NCI-H1105 (cell line): ENCODE measurements around the gene BBOX1.
"Not testable (repeated sequence)": the region's sequence is repeated elsewhere in the genome, so short reads cannot be mapped to it uniquely, and the experiment has no call there.

Experiments used
- DNase-seq: peaks from one replicate; lab custom pipeline; 2025; lab: John Stamatoyannopoulos, UW

BBOX1 gene, protein sequence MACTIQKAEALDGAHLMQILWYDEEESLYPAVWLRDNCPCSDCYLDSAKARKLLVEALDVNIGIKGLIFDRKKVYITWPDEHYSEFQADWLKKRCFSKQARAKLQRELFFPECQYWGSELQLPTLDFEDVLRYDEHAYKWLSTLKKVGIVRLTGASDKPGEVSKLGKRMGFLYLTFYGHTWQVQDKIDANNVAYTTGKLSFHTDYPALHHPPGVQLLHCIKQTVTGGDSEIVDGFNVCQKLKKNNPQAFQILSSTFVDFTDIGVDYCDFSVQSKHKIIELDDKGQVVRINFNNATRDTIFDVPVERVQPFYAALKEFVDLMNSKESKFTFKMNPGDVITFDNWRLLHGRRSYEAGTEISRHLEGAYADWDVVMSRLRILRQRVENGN

GRCh38 chr11:27040302-27041115 lies at the start of gene BBOX1:
BBOX1 (plus strand) TSS chr11:27040815; CDS start chr11:27055431, 14,616 bp downstream.
- peak; percentile 59 for DNase-seq

- no peak for DNase-seq
These were observed 48.5 kb upstream of the BBOX1 start for GRCh38 chr11:26992031-26992541.

DNA sequence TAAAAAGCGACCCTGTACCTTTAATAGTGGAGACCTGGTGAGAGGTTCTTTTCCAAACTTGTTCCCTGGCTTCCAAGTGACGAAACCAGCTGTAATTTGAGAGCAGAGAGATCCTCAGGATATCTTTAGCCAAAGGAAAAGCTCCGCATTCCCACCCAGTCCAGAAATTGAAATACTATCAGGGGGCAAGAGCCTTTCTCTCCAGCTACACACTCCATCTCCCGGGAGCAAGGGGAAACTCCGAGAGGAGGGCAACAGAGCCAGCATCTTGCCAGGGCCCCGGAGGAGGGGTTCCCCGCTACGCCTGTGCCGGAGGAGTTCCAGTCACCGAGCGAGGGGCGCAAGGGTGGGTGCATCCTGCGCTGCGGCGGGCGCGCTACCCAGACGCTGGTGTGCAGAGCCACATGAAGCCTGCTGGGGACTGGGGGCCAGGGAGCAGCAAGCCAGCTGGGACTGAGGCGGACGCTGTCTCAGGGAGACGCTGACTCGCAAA lies 46.6 kb upstream of the BBOX1 start, which contains the start of gene FIBIN:
TSS of gene FIBIN (plus strand) at position 148 of the 493 bp plus-strand sequence. CDS start 415 bp downstream, outside the sequence.
- no peak for DNase-seq

DNA sequence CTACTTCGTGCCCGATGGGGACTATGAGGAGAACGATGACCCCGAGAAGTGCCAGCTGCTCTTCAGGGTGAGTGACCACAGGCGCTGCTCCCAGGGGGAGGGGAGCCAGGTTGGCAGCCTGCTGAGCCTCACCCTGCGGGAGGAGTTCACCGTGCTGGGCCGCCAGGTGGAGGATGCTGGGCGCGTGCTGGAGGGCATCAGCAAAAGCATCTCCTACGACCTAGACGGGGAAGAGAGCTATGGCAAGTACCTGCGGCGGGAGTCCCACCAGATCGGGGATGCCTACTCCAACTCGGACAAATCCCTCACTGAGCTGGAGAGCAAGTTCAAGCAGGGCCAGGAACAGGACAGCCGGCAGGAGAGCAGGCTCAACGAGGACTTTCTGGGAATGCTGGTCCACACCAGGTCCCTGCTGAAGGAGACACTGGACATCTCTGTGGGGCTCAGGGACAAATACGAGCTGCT lies 46.0 kb upstream of the BBOX1 start:
- no peak for DNase-seq

DNA sequence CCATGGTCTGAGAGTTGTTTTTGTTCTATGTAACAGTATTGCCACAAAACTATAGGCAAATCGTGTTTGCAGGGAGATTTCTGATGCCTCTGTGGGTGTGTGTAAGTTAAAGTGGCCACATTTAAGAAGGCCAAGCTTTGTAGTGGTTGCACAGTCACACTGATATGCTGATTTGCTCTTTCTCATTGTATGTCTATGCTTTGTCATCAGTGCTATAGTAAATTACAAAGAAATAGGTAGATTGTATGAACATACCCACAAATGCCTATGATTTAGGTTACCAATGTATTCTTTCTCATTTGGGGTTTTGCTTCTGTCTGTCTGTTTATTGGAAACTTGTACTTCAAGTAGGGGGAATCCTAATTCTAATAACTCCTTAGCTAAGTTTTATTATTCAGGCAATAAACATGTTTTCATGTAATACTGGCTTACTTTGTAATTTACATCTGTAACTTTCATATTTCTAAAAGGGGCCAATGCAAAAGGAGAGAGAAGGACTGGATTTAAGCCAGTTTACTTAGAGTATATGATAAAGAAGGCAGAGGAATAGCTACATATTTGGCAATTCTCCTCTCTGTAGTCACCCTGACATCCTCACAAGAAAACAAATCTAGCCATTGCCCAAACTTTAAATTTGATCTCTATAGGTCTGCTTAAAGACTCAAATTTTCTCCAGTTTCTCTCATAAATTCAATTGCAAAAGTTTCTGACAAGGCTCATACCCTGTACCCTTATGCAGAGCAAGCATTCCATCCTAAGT lies 44.7 kb upstream of the BBOX1 start:
- DNase-seq, result no peak

- DNase-seq, result no peak
These were observed 43.2 kb upstream of the BBOX1 start for GRCh38 chr11:26997378-26997777.

DNA sequence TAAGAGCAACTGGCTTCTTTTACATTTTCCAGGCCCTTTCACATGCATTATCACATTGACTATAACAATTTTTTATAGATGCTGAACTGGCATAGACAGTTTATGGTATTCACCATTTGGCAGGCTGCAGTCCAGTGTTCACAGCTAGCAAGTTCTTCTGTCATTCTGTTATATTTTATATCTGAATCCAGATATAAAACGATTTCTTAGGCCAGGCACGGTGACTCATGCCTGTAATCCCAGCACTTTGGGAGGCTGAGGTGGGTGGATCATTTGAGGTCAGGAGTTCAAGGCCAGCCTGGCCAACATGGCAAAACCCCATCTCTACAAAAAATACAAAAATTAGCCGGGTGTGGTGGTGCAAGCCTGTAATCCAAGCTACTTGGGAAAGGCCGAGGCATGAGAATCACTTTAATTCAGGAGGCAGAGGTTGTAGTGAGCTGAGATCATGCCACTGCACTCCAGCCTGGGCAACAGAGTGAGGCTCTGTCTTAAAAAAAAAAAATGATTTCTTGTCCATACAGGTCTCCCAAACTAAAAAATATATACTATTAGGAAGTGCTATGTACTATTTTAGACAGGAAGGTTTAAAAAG lies 39.4 kb upstream of the BBOX1 start:
- not testable (repeated sequence) for DNase-seq

DNA sequence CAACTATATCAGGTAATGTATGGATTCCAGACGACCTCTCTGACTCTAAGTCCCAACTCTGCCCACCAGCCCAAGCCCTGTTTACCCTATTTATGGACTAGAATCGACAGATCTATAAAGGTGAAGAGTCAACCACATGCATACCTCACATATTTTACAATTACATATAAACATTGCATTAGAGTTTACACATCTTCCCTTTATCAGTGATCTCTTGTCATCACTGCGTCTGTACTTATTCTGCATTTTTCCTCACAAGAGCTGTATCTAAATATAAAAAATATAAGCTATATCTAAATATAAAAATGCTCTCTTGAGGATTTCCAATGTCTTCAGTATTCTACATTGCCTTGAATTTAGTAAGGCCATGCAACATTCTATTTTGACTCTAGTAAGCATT lies 38.2 kb upstream of the BBOX1 start:
- DNase-seq, result no peak

- no peak for DNase-seq
These were observed 37.8 kb upstream of the BBOX1 start for GRCh38 chr11:27002838-27003237.

DNA sequence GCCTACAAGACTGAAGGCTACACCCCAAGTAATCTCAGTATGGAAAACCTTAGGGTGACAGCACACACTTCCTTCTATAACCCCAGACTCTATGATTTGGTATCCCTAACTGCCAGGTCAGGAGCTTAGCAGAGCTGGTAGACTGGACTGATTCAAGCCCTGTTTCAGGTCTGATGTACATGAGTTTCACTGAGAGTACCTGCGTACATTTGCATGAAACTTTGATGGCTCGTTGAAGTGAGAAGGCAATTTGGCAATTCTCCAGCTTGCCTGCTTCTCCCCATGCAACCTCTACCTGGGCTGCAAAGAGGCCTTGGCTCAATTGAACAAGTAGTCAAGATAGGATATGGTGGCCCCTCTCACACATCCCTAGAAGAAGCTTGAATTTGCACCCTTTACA lies 36.5 kb upstream of the BBOX1 start:
- DNase-seq, result peak; percentile 15

DNA sequence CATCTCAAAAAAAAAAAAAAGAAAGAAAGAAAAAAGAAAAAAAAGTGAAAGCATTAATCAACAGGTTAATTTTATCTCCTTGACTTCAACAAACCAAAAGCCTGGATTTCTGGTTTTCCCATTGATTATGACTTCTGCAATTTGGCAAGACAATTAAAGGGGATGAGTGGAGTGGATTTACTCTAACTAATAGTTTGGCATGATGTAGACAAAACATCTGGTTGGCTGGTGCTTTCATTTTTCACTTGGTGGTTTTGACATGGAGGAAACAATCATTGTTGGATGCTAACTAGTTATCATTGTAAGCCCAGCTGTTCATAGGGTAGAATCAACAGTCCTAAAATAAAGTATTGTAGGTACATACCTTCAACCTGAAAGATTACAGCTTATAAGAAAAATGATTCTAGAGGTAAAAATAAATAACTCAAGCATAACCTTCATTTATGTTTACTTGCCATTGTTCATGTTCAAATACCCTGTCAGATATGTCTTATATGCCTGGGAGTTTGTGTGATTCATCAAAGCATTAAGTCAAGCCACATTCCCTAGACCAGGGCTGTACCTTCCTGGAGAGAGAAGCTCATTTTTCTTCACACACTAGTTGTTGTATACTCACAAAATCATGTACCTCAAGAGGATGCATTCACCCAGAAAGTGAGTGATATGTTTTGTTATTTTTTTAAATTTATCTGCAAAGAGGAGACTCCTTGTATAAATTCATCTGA lies 31.6 kb upstream of the BBOX1 start:
- DNase-seq, result no peak

GRCh38 chr11:27011560-27012233 lies 28.9 kb upstream of the BBOX1 start:
- no peak for DNase-seq

GRCh38 chr11:27012234-27012921 lies 28.2 kb upstream of the BBOX1 start:
- DNase-seq, result no peak

GRCh38 chr11:27013781-27014361 lies 26.7 kb upstream of the BBOX1 start:
- DNase-seq, result no peak

DNA sequence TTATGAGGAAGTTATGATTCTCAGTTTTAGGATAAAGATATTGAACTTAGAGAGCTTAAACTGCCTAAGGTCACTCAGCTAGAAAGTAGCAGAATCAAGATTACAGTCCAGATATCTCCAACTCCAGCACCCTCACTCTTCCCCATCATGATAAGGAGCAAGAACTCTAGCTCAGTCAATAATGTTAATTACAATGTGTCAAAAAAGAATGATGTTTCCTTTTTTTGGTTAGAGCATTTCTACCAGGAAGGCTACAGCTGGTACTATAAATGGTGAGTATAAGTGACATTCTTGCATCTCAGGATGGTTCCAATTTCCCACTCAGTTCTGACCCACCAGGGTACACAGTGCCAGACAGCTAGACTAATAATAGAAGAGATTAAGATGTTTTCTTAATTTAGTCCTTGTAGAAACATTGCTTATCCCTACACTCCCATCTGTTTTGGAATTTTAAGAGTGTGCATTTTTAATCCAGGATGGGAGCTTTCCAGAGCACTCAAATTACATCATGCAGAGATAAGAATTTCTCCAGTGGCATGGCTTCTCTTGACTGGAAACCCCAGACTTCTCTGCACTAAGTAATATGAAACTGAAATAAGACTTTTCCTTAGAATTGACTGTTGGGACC lies 21.6 kb upstream of the BBOX1 start:
- no peak for DNase-seq

DNA sequence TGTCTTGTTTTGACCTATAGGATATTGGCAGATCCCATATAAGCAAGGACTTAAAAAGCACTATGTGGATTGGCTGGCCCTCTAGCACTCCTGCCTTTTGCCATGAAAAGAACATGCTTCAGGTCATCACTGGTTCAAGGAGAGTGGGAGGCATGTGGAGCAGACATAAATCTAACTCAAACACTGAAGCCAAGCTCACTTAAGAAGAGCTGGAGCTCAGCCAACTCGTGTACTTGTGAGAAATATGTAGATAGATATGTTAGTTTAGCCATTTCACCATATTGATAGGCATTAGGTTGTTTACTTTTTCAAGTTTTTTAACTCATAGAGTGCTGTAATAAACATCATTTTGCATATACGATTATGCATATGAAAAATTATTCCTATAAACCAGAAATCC lies 19.9 kb upstream of the BBOX1 start:
- no peak for DNase-seq

- DNase-seq, result no peak
These were observed 17.9 kb upstream of the BBOX1 start for GRCh38 chr11:27022659-27023251.

- no peak for DNase-seq
These were observed 15.8 kb upstream of the BBOX1 start for GRCh38 chr11:27024865-27025264.
